ENCODE measurements around the gene IDUA. TPM values are rescaled to one million over a fixed set of nuclear protein-coding genes. Genes with fewer than 3 reads are reported as not detected.

The IDUA gene
- total RNA-seq, 1 experiment from 2014 or later = 35.0 TPM

DNA sequence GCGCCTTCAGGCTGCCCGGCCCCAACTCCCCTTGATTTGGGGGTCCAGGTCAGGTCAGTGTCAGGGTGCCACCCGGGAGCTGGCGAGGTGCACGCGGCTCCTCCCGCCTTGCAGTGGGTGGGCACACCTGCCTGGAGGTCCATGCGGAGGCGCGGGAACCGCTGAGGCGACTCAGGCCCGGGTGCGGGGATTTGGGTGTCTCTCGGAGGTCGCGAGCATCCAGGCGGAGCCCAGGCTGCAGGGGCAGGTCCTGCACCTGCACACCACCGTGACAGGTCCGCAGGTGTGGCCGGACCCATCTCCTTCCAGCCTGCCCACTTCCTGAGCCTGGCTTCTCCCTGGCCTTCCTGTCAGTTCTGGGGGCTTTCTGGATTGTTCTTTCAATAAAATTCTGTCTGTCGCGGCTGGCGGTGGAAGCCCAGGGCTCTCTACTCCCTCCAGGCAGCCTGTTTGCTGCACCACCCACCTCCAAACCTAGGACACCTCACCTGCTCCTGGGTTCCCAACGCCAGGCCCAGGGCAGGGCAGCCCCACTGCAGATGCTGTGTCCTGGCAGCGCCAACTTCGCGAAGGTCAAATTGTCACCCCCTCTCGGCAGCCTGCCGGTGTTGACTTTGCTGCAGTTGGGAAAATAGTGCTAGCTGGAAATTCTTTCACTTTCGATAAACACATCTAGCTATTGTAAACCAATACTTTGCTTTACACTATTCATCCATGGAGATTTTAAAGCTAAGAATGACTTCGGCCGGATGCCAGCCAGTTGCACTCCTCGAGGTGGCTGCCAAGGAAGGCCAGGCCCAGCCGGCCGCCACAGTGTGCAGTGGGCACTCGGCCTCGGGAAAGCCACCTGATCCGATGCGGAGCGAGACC is 60.5 kb downstream of the IDUA start:
- Mint-ChIP-seq H3K9me3 (ENCODE audit: unreplicated experiment) (no peaks in the 10 kb centered on the region), H3K4me1 (ENCODE audit: insufficient read depth, unreplicated experiment) (peaks cover 7% of the 10 kb centered on the region), H3K36me3 (ENCODE audit: insufficient read depth, unreplicated experiment) (no peaks in the 10 kb centered on the region), H3K27me3 (ENCODE audit: insufficient read depth, unreplicated experiment) (peaks cover 12% of the 10 kb centered on the region), H3K27ac (ENCODE audit: low read depth, unreplicated experiment) (peak overlapping the region; percentile 63), H3K4me3 (ENCODE audit: unreplicated experiment) (no peak overlapping the region)
- intact Hi-C loops (cut with micrococcal nuclease) = no loop called here
- TF ChIP-seq CTCF (IDR thresholded peaks at IDR 0.05; ENCODE audit: unreplicated experiment) = no peak
- POLR2A ChIA-PET = interaction anchor here (0.6 kb wide), 1 partner anchor 14 kb away, joined by 3 read pairs; no protein-coding TSS in a partner anchor
- CTCF ChIA-PET = interaction anchor here (0.6 kb wide), 1 partner anchor 1120 kb away, joined by 3 read pairs; no protein-coding TSS in a partner anchor
- no TSS peak for BruUV-seq (replicated peaks)
- no peak for DNase-seq (ENCODE audit: unreplicated experiment)

- TF ChIP-seq CTCF (IDR thresholded peaks at IDR 0.05; ENCODE audit: unreplicated experiment) = no peak
- intact Hi-C loops (cut with micrococcal nuclease) = no loop called here
- H3K4me1 Mint-ChIP-seq (ENCODE audit: insufficient read depth, unreplicated experiment) = peaks cover 10% of the 10 kb centered on the region
- DNase-seq (ENCODE audit: unreplicated experiment) = no peak
- no peaks in the 10 kb centered on the region for H3K9me3 Mint-ChIP-seq (ENCODE audit: unreplicated experiment)
- peaks cover 20% of the 10 kb centered on the region for H3K27me3 Mint-ChIP-seq (ENCODE audit: insufficient read depth, unreplicated experiment)
- no peak overlapping the region for H3K4me3 Mint-ChIP-seq (ENCODE audit: unreplicated experiment)
- no peaks in the 10 kb centered on the region for H3K36me3 Mint-ChIP-seq (ENCODE audit: insufficient read depth, unreplicated experiment)
- ChIA-PET POLR2A (interaction anchor here (0.6 kb wide), 1 partner anchor 13 kb away, joined by 3 read pairs; no protein-coding TSS in a partner anchor), CTCF (no interaction called here)
- no peak overlapping the region for H3K27ac Mint-ChIP-seq (ENCODE audit: low read depth, unreplicated experiment)
- no TSS peak for BruUV-seq (replicated peaks)
These were observed 61.3 kb downstream of the IDUA start for GRCh38 chr4:1047976-1048772.

DNA sequence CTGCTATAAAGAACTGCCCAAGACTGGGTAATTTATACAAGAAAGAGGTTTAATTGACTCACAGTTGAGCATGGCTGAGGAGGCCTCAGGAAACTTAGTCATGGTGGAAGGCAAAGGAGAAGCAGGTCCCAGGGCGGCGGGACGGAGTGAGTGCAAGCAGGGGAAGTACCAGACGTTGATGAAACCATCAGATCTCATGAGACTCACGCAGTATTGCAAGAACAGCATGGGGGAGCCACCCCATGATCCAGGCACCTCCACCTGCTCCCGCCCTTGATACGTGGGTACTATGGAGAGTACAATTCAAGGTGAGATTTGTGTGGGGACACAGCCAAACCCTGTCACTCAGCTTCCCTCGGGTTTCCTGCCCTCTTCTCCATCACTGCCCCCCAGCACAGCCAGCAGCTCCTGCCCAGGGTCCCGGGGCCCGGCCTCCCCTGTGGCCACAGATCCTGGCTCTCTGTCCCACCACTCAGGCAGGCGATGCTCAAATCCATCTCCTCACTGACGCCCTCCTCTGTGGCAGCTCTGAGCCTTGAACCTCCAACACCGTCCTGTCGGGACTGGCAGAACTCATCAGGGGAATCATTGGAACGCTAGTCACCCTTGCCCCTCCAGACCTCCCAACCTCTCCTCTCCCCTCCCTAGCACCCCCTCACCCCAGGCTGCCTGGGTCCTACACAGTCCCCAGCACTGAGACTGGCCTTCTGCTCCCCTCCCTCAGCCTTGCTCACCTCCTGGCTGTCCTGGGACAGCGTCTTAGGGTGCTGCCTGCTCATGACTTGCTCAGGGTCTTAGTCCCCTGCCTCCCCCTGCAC is 62.1 kb downstream of the IDUA start:
- H3K4me1 Mint-ChIP-seq (ENCODE audit: insufficient read depth, unreplicated experiment) = peaks cover 6% of the 10 kb centered on the region
- intact Hi-C loops (cut with micrococcal nuclease) = no loop called here
- no peak for DNase-seq (ENCODE audit: unreplicated experiment)
- H3K27ac Mint-ChIP-seq (ENCODE audit: low read depth, unreplicated experiment) = no peak overlapping the region
- H3K36me3 Mint-ChIP-seq (ENCODE audit: insufficient read depth, unreplicated experiment) = no peaks in the 10 kb centered on the region
- H3K9me3 Mint-ChIP-seq (ENCODE audit: unreplicated experiment) = no peaks in the 10 kb centered on the region
- ChIA-PET POLR2A (no interaction called here), CTCF (interaction anchor here (0.6 kb wide), 1 partner anchor 8 kb away, joined by 3 read pairs; no protein-coding TSS in a partner anchor)
- no TSS peak for BruUV-seq (replicated peaks)
- TF ChIP-seq CTCF (IDR thresholded peaks at IDR 0.05; ENCODE audit: unreplicated experiment) = no peak
- H3K4me3 Mint-ChIP-seq (ENCODE audit: unreplicated experiment) = no peak overlapping the region
- H3K27me3 Mint-ChIP-seq (ENCODE audit: insufficient read depth, unreplicated experiment) = peaks cover 28% of the 10 kb centered on the region

All from MCF 10A (cell line).